SH-SY5Y (cell line): ENCODE results near the gene ITFG2.

Source experiments
- GATA2 ChIP-seq: IDR thresholded peaks from 2 replicates; pipeline ENCODE4 v1.6.1; 2011; ENCODE audit warnings: mild to moderate bottlenecking, low read depth, low read length
- GATA3 ChIP-seq: IDR thresholded peaks from 2 replicates; pipeline ENCODE4 v1.6.1; 2011; ENCODE audit warnings: low read depth, mild to moderate bottlenecking, low read length, moderate library complexity

DNA sequence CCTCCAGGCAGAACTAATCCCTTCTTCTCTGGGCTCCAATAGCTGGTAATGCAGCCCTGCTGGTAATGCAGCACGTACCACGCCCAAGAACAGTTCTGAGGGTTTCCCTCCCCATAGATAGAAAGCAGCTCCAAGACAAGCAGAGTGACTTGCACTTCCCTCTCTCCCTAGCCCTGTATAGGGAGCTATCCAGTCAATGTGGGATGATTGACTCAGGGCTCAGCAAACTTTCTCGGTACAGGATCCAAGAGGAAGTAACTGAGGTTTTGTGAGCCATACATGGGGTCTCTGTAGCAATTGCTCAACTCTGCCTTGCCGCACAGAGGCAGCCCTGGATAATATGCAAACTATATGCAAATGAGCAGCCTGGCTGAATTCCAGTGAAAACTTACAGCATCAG lies 33.2 kb upstream of the ITFG2 start:
- TF ChIP-seq GATA3 (no peak), GATA2 (no peak)
